SW480 (cell line): ENCODE measurements around the gene ACAP3.

Experiments
- DNase-seq: peaks from one replicate; pipeline ENCODE4 v3.0.0-alpha.2; 2016; ENCODE audit warnings: low spot score

Gene ACAP3, protein sequence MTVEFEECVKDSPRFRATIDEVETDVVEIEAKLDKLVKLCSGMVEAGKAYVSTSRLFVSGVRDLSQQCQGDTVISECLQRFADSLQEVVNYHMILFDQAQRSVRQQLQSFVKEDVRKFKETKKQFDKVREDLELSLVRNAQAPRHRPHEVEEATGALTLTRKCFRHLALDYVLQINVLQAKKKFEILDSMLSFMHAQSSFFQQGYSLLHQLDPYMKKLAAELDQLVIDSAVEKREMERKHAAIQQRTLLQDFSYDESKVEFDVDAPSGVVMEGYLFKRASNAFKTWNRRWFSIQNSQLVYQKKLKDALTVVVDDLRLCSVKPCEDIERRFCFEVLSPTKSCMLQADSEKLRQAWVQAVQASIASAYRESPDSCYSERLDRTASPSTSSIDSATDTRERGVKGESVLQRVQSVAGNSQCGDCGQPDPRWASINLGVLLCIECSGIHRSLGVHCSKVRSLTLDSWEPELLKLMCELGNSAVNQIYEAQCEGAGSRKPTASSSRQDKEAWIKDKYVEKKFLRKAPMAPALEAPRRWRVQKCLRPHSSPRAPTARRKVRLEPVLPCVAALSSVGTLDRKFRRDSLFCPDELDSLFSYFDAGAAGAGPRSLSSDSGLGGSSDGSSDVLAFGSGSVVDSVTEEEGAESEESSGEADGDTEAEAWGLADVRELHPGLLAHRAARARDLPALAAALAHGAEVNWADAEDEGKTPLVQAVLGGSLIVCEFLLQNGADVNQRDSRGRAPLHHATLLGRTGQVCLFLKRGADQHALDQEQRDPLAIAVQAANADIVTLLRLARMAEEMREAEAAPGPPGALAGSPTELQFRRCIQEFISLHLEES

DNA sequence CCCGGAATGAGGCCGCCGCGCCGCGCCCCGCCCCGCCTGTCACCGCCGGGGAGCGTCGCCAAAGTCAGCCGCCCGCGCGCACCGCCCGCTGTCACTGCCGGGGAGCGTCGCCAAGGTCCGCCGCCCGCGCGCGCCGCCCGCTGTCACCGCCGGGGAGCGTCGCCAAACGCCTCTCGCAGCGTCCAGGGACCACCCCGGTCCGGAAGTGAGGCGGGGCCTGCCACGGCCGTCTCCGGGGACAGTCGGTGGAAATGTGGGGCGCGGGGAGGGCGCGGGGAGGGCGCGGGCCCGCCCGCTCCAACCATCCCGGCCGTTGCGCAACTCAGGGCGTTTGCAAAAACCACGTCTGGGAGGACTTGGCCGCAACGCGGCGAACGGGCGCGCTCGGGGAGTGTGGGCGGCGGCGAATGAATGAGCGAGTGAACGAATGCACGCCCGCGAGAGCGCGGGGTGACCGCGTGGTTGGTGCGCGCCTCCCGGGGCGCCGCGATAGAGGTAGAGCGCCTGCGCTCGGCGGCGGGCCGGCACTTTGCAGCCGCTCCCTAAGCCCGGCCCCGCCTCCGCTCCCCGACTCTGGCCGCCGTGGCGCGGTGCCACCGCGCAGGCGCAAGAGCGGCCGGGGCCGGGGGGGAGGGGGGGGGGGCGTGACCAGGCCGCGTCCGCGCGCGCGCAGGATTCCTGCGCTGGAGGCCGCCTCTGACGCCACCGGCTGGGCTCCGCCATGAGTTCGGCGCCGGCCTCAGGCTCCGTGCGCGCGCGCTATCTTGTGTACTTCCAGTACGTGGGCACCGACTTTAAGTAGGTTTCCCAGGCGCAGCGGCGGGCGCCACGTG is at the start of gene ACAP3, which contains the start of gene PUSL1:
TSS of gene ACAP3 (minus strand) at position 8 of the 833 bp plus-strand sequence. CDS start 115 bp downstream, outside the sequence.
TSS of gene PUSL1 (plus strand) at position 675 of the 833 bp plus-strand sequence. CDS start at position 722, 47 bp downstream.
- DNase-seq = peak; percentile 91

DNA sequence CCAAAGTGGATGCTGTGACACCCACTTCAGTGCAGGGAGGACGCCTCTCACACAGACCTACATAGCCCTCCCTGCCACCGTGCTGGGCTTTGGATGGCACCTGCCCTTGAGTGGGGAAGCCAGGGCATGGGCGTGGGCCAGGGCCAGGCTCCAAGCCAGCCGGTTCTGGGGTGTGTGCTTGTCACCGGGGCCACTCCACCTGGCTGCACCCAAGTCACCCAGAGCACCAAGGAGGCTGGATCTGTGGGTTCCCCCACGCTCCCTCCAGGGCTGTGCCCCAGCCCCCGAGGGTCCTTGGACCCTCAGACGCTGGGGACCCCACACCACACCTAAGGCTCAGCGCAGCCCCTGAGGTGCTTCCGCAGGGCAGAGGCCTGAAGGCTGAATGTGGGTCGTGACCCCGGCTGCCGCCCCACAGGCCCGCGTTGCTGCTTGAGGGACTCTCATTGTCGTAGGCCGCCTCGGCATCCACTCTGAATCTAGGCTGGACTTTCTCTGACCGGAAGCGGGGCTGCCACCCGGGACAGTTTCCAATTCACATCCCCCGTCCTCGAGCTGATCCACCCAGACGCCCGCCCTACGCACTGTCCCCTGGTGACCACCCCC is 49.2 kb upstream of the ACAP3 start:
- DNase-seq = no peak

DNA sequence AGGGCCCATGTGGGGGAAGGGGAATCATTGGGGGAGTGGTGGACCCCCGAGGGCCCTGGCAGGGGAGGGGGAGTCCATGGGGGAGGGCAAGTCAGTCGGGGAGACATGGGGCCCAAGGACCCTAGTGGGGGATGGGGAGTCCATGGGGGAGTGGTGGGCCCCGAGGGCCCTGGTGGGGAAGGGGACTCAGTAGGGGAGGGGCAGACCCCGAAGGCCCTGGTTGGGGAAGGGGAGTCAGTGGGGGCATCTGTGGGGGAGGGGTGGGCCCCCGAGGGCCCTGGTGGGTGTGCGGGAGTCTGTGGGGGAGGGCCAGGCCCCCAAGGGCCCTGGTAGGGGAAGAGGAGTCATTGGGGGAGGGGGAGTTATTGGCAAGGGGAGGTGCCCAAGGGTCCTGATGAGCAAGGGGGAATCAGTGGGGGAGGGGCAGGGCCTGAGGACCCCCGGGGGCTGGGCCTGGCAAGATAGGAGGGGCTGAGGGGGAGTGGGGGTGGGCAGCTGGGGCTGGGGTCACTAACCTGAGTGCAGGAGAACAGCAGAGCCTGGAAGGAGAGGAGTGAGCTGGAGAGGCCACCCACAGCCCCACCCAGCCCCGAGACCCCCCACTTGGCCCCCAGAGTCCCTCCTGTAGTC is 48.6 kb upstream of the ACAP3 start:
- no peak for DNase-seq

DNA sequence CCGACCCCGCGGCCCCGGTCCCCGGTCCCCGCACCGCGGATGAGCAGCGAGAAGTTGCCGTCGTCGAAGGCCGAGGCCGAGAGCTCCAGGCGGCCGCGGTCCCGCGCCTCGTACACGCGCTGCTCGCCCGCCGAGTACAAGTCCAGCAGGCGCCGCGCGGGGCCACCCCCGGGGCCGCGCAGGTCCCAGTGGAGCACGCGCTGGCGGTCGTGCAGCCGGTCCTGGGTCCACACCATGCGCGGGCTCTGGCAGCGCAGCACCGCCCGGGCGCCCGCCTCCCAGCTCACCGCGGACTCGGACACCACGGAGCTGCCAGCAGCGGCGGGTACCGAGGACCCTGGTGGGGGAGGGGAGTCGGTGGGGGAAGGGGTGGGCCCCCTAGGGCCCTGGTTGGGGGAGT is 47.7 kb upstream of the ACAP3 start:
- no peak for DNase-seq

DNA sequence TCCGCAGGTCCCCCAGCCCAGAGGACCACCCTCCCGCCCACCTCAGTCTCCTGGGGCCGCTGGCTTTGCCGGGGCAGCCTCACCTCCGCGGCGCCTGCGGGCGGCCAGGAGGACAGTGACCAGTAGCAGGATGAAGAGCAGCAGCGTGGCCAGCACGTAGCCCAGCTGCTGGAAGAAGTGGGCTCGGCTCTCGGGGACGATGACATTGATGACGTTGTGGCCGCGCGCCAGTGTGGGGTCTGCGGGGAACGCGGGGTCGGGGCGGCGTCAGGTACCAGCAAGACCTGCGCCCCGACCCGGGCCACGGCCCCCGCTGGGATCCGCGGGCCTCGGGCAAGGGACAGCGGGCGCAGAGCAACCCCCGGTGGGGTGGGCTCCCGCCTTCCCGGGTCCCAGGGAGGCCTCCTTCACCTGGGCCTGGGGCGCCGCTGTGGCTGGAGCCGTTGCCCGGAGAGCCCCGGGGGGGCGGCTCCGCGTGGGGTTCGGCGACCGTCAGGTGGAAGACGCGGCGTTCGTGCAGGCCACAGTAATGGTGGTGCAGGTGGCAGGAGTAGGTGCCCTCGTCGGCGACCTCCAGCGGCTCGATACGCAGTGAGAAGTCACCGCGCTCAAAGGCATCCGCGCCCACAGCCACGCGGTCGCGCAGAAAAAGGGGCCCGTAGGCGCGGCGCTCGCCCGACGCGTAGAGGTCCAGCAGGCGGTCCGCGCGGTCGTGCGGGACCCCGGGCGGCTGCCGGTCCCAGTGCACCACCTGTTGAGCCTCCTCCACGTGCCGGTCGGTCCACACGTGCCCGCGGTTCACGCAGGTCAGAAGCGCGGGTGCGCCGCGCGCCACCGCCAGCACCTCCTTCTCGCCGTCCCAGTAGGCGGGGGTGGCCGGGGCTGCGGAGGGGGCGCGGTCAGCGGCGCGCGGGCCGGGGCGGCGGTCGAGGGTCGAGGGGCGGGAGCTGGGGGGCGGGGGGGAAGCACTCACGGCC is 46.8 kb upstream of the ACAP3 start:
- no peak for DNase-seq

DNA sequence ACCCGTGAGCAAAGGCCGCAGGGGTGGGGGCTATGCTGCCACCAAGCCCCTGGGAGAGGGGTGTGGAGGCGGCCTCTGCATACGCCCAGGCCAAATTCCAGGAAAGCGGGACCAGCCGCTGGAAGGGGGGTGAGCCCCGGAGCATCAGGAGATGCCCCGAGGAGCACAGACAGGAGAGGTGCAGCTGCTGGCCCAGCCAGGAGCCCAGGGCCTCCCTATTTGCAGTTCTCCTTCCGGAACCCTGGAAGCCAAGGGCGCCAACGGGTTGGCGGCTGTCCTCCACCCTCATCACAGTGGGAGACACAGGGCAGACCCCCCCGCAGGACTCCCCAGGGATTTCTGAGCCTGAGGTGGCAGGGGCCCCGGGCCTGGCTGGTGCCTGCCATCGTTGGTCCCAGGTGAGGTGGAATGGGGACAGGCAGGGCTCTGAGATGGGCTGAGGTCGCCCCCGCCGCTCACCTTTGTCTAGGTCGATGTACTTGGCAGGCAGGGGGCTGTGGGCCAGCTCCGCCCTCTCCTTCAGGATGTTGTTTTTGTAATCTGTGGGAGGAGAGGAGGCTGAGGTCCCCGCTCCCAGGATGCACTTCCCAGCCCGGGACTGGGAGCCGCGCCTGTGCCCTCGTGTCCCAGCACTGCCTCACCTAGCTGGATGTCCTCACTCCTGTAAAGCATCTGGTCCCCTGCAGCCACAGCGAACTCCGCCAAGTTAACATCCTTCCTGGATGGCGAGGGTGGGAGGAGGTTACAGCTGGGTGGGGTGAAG is 45.8 kb upstream of the ACAP3 start:
- no peak for DNase-seq

DNA sequence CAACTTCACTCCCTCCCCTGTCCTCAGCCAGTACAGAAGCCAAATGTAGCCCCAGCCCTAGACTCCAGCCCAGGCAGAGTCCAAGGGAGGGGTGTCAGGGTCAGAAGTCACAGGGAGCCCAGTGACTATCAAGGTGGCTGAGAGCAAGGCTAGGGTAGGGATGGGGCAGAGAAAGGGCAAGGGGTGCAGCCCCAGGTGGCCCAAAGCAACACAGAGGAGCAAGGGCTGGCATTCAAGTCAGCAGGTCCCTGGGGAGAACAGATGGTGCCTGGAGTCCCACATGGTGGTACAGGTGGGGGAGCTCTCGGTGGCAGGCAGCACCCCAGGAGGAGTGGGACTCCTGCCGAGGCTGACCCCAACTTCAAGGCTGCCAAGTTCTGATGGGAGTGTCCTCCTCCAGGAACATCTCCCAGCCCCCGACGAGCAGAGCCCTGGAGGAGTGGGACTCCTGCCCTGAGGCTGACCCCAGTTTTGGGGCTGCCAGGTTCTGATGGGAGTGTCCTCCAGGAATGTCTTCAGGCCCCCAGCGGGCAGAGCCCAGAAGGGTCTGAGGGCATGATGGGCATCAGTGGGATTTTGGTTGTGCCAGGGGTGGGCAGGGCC is 45.2 kb upstream of the ACAP3 start:
- DNase-seq = no peak

DNA sequence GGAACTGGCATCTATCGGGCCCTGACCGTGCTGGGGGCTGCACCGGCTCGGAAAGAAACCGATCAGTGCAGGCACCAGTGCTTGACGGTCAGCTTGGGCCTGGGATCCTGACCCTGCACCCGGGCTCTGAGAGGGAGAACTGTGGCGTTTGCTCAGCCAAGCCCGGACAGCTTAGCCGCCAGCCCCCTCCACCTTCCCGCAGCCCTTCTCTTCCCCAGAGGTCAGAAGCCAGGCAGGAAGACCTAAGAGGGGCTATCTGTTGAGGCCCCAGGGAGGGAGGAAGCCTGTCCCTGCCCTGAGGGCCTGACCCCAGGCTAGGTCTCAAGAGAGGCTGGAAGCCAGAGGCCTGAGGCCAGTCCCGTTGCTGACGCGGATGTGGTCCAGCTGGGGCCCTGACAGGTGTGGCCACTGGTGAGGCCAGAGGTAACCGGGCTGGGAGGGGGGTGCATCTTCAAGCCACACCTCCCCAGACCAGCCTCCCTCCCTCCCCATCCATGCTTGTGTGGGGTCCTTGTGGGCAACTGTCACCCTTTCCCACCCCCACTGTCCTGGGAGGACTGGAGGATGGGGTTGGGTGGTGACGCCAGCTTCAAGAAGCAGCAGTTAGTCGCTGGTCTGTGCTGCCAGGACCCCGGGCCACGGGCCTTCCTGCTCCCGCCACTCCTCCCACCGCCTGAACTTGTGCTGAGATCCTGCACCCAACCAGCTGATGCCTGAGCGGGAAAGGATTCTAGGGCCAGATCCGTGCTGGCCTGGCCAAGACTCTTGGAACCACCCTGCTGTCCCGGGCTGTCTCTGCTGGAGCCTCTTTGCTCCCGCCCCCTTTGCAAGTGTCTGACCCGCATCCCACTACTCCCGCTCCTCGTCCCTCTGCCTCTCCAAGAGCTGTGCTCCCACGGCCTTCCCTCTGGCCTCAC is 44.0 kb upstream of the ACAP3 start:
- DNase-seq = no peak

DNA sequence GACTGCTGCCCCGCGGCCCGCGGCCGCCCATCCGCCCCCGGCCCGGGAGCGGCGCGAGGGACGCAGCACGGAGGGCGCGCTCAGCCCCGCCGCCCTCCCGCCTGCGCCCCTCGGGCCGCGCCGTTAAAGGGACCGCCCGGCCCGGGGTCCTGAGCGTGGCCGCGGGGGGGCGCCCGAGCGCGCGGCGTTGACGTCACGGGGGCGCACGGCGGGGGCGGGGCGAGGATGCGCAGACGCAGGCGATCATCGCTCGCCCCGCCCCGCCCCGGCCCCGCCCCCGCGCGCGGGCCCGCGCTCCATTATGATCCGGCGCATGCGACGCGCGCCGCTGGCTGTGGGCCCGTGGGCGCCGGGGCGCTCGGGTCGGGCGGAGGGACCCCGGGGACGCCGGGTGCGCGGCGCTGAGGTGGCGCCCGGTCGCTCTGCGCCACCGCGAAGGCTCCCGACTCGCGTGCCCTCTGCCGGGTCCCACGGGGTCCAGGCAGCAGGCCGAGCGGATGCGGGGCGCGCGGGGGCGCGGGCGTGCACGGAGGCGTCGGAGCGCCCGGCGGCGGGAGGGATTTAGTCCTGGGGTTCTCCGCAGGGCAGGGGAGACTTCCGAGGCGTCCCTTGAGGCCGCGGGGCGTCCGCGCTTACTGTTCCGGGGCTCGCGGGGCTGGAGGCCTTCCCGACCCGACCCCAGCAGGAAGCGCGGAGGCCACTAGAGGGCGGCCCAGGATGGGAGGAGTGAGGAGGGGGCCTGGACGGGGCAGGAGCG is 41.7 kb upstream of the ACAP3 start, which contains the start of gene DVL1:
TSS of gene DVL1 (minus strand) at position 163 of the 757 bp plus-strand sequence. CDS start 353 bp downstream, outside the sequence.
- DNase-seq = peak; percentile 43

DNA sequence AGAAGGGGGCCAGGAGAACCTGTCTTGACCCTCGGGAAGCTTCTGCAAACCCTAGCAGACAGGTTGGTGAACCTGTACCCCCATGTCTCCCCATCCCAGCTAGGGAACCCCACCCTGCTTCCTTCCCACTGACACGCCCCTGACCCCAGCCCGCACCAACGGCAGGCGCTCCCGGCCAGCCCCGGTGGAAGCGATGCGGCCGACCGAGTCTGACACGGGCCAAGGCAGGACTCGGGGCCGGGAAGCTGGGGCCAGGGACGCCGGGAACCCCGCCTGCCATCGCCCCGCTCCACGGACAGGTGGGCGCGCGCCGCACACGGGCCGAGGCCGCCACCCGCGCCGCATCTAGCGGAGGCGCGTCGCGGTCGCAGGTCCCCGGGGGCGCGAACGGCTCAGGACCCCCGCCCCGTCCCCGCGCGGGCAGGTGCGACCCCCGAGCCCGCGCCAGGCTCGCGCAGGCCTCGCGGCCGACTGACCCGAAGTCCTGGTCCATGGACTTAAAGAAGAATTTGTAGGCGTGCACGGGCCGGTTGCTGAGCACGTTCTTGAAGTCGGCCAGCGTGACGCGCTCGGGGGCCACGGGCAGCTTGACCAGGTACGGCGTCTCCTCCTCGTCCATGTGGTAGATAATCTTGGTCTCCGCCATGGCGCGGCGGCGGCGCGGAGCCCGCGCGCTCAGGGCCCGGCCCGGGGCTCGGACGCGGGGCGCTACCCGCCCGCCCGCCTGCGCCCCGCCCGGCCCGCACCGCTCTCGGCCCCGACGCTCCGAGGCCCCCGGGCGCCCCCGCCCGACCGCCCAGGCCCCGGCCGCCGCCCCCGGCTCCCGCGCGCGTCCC is 40.9 kb upstream of the ACAP3 start:
- no peak for DNase-seq

DNA sequence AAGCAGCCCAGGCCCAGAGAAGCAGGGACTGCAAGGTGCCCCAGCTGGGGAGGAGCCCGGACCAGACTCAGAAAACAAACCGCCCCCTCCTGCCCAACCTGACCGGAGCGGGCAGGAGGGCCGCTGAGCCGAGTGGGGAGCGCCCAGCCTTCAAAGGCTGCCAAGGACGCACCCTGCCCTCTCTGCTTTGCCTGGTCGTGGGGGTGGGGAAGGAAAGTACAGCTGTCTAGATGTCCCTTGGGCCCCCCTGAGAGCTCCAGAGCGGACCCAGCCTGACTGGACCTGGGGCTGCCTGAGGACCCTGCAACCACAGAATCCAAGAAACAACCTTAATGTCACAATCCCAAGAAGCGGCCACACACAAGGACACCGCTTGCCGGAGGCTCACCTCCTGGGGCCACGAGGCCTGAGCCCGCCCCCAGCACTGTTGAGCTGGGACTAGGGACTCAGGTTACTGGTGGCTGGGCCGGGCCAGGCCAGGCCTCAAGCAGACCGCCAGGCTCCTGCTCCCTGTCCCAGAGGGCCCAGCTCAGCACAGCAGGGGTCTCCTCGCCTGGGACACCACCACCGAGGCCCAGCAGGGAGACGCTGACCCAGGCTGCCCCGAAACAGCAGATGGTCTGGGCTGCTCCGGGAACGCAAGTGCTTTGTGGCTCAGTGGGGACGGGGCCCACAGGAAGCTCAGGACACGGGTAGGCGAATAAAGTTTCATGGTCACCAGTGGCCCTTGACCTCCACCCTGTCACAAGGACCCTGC is 40.1 kb upstream of the ACAP3 start:
- DNase-seq = peak; percentile 66

DNA sequence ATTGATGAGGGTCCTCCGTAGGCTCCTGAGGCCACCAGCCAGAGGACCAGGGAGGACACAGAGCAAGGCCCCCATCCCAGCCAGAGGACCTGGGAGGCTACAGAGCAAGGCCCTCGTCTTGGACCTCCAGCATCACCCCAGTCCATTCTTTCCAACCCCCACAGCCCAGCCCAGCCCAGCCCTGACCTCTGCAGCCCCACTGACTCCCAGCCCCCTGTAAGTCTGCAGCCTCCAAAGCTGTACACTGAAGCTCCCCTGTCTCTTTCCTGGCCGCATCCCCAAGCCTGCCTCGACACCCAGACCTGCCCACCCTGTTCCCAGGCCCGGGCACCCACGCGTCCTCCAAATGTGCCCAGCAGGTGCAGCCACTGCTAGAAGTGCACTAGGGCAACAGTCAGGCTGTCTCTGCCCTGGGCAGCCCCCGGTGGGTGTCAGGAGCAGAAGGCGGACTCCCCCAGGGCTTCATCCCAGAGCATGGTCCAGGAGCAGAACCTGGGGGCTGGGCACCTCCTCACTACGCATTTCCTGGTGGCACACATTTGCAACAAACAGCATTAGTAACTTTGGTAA is 39.4 kb upstream of the ACAP3 start:
- DNase-seq = no peak

DNA sequence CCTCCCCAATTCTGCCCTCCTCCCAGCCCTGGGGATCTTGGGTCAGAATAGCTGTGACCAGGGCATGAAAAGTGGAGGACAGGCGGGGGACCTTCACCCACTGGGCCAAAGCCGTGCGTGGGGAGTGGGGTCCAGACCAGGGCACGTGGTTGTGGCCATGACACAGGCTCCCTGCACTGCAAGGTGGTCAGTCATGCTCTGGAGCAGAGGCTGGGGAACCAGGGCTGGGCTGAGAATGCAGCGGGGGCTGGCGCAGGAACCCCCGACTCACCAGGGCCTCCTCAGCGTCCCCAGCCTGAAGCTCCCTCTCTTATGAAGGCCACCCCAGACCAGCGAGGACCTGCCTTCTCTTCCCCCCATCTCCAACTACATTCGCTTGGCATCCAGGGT is 38.8 kb upstream of the ACAP3 start:
- no peak for DNase-seq

DNA sequence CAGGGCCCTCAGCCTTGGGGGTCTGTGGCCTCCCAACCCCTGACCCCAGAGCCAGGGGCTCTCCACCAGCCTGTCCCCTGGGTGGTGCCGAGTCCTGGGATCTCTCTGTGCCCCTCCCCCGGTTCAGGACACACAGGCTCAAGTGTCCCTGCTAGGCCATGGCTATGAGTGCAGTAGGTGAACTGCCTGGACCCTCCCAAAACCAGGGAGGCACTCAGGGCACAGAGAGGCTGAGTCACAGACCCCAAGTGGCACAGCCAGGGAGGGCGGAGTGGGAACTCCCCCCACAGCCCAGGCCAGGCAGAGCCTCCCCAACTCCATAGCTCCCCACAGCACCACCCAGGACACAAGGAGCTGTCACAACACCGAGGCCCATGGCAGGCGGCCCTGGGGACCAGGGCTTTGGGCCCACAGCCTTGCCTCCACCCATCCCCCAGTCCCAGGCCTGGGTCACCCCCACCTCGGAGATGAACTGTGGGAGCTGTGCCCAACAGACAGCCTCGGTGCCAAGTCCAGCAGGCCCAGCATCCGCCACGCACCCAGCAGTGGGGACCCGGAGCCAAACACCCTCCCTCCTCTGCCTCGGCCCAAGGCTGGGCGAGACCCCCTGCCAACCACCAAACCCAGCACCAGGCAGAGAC is 38.2 kb upstream of the ACAP3 start:
- DNase-seq = no peak
